ENCODE measurements around the gene SPO11.

The SPO11 gene

DNA sequence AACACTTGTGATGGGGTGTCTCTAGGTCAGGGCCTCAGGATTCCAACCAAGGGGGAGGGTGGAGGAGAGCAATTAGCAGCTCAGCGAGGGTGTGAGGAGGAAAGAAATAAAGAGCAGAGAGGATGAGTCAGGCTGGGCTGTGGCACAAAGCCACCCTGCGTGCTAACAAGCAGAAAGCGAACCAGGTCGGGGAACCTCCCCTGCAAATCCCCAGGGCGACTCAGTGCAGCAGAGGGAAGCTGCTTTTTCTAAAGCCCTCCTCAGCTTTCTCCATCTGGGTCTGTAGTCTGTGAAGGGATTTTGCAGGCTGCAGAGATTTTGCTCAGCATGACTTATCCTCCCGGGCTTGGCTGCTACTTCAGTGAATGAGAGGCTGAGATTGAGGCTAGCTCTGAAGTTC is 6.6 kb upstream of the SPO11 start:
- TF ChIP-seq, protein P1, sequence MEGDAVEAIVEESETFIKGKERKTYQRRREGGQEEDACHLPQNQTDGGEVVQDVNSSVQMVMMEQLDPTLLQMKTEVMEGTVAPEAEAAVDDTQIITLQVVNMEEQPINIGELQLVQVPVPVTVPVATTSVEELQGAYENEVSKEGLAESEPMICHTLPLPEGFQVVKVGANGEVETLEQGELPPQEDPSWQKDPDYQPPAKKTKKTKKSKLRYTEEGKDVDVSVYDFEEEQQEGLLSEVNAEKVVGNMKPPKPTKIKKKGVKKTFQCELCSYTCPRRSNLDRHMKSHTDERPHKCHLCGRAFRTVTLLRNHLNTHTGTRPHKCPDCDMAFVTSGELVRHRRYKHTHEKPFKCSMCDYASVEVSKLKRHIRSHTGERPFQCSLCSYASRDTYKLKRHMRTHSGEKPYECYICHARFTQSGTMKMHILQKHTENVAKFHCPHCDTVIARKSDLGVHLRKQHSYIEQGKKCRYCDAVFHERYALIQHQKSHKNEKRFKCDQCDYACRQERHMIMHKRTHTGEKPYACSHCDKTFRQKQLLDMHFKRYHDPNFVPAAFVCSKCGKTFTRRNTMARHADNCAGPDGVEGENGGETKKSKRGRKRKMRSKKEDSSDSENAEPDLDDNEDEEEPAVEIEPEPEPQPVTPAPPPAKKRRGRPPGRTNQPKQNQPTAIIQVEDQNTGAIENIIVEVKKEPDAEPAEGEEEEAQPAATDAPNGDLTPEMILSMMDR (IDR thresholded peaks at IDR 0.05; ENCODE audit: low read depth, low read length, poor library complexity, severe bottlenecking), result no peak
- no peak for TF ChIP-seq EZH2phosphoT487 (IDR thresholded peaks at IDR 0.05; ENCODE audit: borderline replicate concordance, low read length)
- peak overlapping the region; percentile 99 for H3K27ac ChIP-seq (ENCODE audit: low read depth, low read length)
- H3K4me3 ChIP-seq (ENCODE audit: low read length), result peak overlapping the region; percentile 75
- no peaks in the 10 kb centered on the region for H4K20me1 ChIP-seq (ENCODE audit: control insufficient read depth, insufficient read depth, low read depth, low read length)
- no peaks in the 10 kb centered on the region for H3K36me3 ChIP-seq (ENCODE audit: control insufficient read depth, low read length)
- H3K9me2 ChIP-seq (replicated peaks; ENCODE audit: control insufficient read depth, low read length), result no peaks in the 10 kb centered on the region
- peaks cover 99% of the 10 kb centered on the region for H3K4me1 ChIP-seq (ENCODE audit: control insufficient read depth, low read length)
- no peaks in the 10 kb centered on the region for H3K27me3 ChIP-seq (ENCODE audit: control insufficient read depth, low read length)
- peaks cover 43% of the 10 kb centered on the region for H3K79me2 ChIP-seq (ENCODE audit: control insufficient read depth, low read length)
- H3K9me3 ChIP-seq (ENCODE audit: control insufficient read depth, insufficient read depth, low read length), result no peaks in the 10 kb centered on the region
- peak overlapping the region; percentile 94 for H3K4me2 ChIP-seq (ENCODE audit: low read length)
- peaks cover 76% of the 10 kb centered on the region for H3F3A ChIP-seq (ENCODE audit: control insufficient read depth, insufficient read depth)

DNA sequence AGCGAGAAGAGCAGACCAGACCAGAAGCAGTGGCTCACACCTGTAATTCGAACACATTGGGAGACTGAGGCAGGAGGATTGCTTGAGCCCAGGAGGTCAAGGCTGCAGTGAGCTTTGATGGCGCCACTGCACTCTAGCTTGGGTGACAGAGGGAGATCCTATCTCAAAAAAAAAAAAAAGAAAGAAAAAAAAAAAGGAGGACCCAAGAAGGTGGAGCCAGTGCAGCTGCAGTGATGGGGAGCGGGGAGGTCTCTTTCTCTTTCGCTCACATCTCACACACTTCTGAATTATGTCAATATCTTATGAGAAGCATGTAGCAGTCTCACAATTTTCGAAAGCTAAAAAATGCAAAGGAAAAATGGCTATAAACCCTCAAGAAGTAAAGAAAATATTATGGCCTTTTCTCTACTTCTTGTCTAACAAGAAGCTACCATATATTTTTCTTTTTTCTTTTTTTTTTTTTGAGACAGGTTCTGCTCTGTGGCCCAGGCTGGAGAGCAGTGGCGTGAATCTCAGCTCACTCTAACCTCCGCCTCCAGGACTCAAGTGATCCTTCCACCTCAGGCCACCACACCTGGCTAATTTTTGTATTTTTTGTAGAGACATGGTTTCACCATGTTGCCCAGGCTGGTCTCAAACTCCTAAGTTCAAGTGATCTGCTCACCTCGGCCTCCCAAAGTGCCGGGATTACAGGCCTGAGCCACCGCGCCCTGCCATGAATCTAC is 3.8 kb upstream of the SPO11 start:
- peak overlapping the region; percentile 75 for H3K4me3 ChIP-seq (ENCODE audit: low read length)
- no peaks in the 10 kb centered on the region for H3K27me3 ChIP-seq (ENCODE audit: control insufficient read depth, low read length)
- peak overlapping the region; percentile 94 for H3K4me2 ChIP-seq (ENCODE audit: low read length)
- no peaks in the 10 kb centered on the region for H3K9me3 ChIP-seq (ENCODE audit: control insufficient read depth, insufficient read depth, low read length)
- no peaks in the 10 kb centered on the region for H3K36me3 ChIP-seq (ENCODE audit: control insufficient read depth, low read length)
- TF ChIP-seq, protein P1 (IDR thresholded peaks at IDR 0.05; ENCODE audit: low read depth, low read length, poor library complexity, severe bottlenecking), result no peak
- no peak for TF ChIP-seq EZH2phosphoT487 (IDR thresholded peaks at IDR 0.05; ENCODE audit: borderline replicate concordance, low read length)
- peaks cover 74% of the 10 kb centered on the region for H3F3A ChIP-seq (ENCODE audit: control insufficient read depth, insufficient read depth)
- peaks cover 58% of the 10 kb centered on the region for H3K79me2 ChIP-seq (ENCODE audit: control insufficient read depth, low read length)
- peaks cover 100% of the 10 kb centered on the region for H3K4me1 ChIP-seq (ENCODE audit: control insufficient read depth, low read length)
- H3K9me2 ChIP-seq (replicated peaks; ENCODE audit: control insufficient read depth, low read length), result no peaks in the 10 kb centered on the region
- peak overlapping the region; percentile 99 for H3K27ac ChIP-seq (ENCODE audit: low read depth, low read length)
- H4K20me1 ChIP-seq (ENCODE audit: control insufficient read depth, insufficient read depth, low read depth, low read length), result no peaks in the 10 kb centered on the region

DNA sequence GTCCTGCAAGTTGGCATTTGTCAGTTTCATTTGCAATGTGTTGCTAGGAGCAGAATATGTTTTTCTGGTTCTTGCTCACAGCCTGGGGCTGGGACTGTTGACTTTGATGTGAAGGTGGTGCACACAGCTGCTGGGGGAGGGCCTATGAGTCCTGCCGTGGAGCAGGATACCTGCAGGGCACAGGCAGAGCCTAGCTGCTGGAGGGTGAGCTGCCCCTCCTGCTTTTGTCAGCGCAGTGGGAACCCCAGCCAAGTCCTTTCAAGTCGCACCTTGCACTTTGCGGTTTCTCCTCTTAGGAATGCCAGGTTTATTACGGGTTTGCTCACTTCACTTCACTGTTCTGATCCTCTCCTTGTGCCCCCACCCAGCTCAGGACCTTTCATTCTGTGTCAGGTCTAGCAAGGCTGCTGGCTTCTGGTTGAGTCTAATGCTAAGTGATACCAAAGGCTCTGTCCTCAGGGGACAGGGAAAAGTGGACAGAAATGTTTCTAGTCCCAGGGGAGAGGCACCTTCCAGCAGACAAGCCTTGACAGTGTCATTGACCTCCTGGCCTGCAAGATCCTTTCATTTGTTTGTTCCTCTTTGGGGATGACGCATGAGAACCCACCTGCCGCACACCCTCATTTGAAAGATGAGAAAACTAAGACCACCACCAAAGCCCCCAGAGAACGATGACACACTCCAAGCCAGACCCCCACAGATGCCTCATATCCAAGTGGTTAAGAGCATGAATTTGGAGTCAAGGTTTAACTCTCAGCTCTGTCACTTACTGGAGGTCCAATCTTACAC is 2.7 kb upstream of the SPO11 start:
- Histone ChIP-seq H3F3A (ENCODE audit: control insufficient read depth, insufficient read depth) (peaks cover 75% of the 10 kb centered on the region), H3K4me3 (ENCODE audit: low read length) (peak overlapping the region; percentile 75), H3K4me1 (ENCODE audit: control insufficient read depth, low read length) (peaks cover 96% of the 10 kb centered on the region), H3K9me2 (replicated peaks; ENCODE audit: control insufficient read depth, low read length) (no peaks in the 10 kb centered on the region), H3K27ac (ENCODE audit: low read depth, low read length) (peak overlapping the region; percentile 99), H4K20me1 (ENCODE audit: control insufficient read depth, insufficient read depth, low read depth, low read length) (no peaks in the 10 kb centered on the region), H3K4me2 (ENCODE audit: low read length) (peak overlapping the region; percentile 94), H3K36me3 (ENCODE audit: control insufficient read depth, low read length) (no peaks in the 10 kb centered on the region), H3K9me3 (ENCODE audit: control insufficient read depth, insufficient read depth, low read length) (no peaks in the 10 kb centered on the region), H3K79me2 (ENCODE audit: control insufficient read depth, low read length) (peaks cover 55% of the 10 kb centered on the region), H3K27me3 (ENCODE audit: control insufficient read depth, low read length) (no peaks in the 10 kb centered on the region)
- TF ChIP-seq EZH2phosphoT487 (IDR thresholded peaks at IDR 0.05; ENCODE audit: borderline replicate concordance, low read length), result no peak
- TF ChIP-seq, protein P1 (IDR thresholded peaks at IDR 0.05; ENCODE audit: low read depth, low read length, poor library complexity, severe bottlenecking), result no peak
